HL-60/S4 treated with phorbol 12-myristate 13-acetate at 8.2 ng/mL for 4 days and 3 days (cell line): Measurements from ENCODE around the gene RBP5.
"Not testable (repeated sequence)": the region's sequence is repeated elsewhere in the genome, so short reads cannot be mapped to it uniquely, and the experiment has no call there.

Source experiments
- in situ Hi-C: fragments of 300-500 bp; cut with MboI; formaldehyde crosslinking; loops from 2 replicates; pipeline ENCODE4 v1.15.0; 2022; ENCODE audit warnings: low sequenced_read_pairs

Gene RBP5

DNA sequence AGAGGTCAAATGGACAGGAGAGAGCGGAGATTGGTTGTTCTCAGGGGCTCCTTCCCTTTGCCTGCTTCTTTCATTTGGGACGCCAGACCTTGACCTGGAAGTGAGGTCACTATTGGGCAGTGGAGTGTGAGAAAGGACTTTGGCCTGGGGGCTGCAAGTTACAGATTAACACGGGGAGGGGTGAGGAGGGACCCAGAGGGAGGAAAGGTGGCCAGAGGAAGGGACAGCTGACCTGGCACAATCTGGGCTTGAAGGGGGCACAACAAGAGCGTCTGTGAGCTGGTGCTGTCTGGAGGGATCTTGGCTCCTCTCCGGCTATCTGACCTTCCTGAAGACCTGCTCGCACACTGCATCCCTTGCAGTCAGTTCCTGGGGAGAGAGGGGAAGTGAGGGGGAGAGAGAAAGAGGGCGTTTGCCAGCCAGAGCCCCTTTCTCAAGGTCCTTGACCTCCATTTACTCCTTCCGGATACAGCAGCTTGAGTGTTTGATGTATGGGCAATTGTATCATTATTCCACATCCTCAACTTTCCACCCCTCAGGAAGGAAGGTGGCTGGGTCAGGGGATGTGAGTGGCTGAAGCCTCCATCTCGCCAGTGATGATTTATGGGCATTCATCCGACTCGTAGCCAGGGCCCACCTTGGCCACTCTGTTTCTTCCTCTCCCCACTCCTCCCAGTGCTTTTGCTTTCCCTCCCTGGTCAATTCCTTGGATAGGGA lies 4.7 kb downstream of the RBP5 start:
- in situ Hi-C loops: no loop called here

DNA sequence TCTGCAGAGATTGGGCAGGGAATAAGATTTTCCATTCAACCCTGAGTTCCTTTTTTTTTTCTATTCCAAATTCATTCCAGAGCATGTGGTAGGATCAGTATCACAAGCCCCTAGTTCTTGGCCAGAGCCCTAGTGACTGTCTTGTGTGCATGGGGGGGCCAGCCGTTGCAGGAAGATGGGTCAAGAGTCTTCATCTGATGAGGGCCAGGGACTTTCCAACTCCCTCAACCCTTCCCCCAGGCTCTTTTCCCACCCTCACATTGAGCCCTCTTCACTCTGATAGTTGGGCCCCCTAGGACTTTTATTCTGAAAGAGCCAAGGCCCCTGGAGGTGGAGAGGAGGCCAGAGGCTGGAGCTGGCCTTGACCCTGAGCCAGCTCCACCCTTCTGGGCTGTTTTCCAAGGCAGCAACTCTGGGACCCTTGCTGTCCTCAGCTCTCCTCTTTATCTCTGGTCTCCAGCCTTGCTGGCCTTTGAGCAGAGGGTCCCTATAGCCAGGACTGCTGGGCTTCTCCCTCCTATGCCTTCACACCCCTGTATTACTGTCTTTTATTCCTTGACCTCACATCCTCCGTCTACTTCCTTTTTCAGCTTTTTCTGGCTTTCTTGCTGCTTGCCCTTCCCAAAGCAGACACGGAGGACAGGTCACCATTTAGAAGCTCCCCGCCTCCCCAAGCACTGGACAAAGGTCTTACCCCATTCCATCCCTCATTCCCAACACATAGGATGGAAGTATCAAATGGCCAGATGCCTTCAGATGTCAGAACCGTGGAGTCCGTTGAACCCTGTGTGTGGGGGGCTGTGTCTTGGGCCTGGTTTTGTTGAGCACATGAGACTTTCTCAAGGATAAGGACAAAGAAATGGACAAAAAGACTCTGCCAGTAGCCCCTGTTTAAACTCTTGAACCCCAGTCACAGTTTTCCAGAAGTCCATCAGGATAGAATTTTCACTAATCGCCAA lies 5.6 kb downstream of the RBP5 start:
- in situ Hi-C loops: no loop called here

DNA sequence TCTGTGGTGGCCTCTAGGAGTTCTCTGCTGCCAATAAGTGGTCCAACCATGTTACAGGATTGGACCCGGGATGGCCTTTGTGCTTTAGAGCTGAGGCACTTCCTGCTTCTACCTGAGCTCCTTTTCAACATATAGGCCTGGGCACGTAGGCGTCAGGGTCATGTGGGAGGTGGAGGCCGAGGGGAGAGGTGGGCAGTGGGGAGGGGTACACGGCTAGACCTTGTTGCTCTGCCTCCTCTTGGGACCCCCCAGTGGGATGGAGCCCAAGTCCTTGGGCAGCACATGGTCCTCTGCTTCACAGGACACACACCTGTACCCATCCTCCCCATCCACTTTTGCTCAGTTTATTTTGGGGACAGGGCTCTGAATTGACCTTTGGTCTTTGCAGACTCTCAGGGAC lies 7.4 kb downstream of the RBP5 start:
- in situ Hi-C loops: no loop called here

DNA sequence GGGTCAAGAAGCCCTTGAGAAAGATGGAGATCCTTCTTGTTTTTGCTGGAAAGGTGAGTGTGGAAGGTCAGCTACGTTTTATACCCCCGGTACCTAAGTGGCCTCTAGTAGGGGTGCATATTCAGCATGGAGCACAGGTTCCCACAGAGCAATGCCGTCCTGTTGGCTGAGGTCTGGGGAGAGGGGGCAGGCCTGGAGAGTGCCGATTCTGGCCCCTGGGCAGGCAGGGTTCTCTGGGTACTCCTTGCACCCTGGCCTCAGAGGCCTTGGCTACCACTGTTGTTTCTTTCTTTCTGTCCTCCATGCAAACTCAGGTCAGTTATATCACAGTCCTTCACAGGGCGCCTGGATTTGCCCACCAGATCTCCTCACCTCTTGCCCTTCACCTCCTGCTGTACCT lies 8.5 kb downstream of the RBP5 start:
- in situ Hi-C loops: no loop called here

DNA sequence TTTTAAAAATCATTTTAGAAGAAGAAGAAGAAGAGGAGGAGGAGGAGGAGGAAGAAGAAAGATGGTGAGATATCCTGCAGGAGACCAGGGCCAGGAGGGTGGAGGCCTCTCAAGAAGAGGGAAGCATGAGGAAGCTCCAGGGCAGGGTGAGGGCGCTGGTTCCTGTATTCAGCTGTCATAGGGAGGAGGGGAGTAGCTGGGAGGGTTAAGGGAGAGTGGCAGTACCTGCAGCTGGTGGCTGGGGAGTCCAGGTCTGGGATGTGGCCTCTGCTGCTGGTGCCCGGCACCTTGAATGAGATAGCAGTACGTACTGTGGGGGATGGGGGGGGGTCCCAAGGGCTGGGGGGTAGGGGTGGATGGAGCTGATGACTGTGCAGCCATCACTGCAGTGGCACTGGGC lies 9.8 kb downstream of the RBP5 start:
- in situ Hi-C loops: no loop called here

DNA sequence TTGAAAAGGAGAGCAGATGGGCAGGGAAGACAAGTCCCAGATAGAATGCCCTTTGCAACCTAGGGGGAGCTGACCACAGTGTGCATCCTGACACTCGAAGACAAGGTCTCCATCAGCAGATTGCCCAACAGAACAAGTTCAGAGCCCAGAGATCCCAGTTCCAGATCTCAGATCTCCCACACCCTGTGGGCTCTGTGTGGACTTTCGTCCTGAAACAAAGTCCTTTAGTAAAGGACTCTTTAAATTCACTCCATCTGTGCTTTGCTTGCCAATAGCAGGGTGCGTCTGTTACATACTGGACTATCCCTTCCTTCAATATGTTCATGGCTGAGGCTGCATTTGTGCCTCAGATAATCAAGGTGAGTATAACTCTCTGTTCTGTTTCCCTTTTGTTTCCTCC lies 11.0 kb downstream of the RBP5 start:
- in situ Hi-C loops: no loop called here

DNA sequence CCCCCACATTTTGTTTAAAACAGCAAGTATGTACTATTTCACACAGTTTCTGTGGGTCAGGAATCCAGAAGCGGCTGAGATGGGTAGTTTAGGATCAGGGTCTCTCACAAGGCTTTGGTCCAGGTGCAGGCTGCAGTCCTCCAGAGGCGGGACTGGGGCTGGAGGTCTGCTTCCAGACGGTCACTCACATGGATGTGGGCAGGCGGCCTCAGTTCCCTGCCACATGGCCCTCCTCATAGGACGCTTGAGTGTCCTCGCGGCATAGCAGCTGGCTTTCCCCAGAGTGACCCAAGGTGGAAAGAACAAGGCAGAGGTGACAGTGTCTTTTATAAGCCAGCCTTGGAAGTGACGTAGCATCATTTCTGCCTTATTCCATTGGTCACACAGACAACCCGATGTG lies 11.8 kb downstream of the RBP5 start:
- in situ Hi-C loops: no loop called here

DNA sequence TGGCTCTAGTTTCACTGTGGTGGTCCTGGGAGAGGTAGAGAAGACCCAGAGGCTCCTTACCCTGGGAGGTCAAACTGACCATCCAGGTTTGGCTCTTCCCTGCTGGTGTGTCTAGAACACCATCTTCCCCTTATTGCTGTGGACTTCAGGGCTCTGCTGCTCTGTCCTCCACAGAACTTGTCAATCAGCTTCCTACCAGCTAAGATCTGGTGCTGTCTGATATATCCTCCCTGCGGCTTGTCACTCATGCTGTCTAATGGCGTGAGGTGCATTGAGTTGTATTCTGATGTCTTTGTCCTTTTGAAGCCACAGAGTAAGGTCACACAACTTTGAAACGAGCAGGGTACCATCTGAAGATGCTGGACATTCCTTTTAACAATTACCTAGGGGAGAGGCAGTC lies 12.5 kb downstream of the RBP5 start:
- in situ Hi-C loops: no loop called here

DNA sequence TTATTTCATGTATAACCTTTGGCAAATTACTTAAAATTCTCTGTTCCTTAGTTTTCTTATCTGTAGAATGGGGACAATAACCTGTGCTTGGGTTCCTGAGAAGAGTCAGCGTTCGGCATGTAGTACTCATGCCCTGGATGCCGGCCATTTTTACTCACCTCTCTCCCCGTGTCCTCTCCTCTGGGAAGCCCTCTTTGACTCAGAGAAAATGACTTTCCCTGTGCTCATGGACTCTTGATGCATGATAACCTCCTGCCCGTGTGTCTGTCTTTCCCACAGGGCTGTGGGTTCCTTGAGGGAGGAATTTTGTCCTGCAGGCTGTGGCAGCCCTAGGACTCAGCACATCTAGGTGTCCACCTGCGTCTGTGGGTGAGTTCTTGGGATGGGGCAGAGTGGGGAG lies 13.8 kb downstream of the RBP5 start:
- in situ Hi-C loops: no loop called here

DNA sequence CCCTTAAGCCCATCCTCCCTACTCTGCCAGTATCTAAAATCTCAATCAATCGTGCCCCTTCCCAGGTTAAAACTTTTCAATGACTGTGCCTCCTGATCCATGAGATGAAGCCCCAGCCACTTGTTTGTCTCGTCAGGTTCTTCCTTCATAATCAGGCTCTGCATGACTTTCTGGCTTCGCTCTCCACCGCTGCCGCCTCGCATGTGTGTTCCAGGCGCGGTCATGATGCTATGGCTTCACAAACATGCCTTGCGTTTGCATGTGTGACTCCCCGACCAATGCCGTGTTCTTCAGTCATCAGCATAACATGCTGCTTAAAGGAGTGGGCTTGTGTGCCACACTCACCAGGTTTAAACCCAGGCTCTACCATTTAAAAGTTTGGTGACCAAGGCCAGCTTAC lies 14.7 kb downstream of the RBP5 start:
- in situ Hi-C loops: no loop called here

DNA sequence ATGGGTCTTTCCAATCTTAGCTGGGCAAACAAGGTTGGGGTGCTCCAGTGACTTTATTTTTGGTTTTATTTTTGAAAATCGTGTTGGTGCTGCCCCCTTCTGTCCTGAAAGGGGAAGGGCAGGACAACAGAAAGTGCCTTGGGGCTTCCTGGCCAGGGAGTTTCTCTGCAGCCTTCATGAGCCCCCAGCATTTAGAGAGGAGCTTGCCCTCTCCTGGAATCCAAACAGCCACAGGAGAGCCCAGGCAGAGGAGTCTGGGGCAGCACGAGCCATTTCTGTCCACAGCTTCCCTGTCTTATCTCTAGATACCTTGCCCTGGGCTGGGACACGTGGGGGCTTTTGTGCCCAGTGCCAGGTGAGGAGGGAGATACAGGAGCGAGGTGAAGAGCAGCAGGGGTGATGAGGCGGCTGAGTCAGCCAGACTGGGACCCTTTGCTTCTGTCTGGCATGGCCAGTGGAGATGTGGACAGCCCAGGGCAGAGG lies 15.3 kb downstream of the RBP5 start:
- in situ Hi-C loops: no loop called here

DNA sequence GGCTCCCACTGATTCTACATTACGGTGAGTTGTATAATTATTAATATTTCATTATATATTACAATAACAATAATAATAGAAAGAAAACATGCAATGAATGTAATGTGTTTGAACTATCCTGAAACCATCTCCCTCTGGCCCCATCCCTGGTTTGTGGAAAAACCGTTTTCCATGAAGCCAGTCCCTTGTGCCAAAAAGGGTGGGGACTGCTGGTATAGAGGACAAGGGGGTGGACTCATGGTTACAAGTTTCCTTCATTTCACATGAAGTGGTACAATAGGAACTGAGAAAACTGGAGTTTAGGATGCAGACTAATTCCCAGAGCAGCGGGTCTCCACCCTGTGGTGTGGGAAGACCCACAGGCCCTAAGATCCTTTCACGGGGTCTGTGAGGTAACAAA lies 16.6 kb downstream of the RBP5 start:
- in situ Hi-C loops: no loop called here

DNA sequence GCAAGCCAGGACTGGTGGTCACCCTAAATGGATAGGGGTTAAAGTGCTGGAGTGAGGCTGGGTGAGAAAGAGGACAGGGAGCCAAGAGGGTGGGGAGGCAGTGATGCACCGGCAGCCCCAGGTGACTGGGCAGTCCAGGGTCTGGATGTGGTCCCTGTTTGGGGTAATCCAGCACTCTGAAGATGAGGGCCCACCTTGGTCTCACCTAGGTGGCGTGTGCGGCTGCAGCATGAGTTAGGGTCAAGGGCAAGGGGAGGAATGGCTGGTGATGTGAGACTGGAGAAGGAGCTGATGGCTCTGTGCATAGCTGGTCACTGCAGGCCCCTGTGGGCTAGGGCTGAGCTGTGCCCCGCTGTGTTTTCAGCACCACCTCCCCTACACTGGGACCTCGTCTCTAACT lies 18.0 kb downstream of the RBP5 start:
- in situ Hi-C loops: no loop called here

DNA sequence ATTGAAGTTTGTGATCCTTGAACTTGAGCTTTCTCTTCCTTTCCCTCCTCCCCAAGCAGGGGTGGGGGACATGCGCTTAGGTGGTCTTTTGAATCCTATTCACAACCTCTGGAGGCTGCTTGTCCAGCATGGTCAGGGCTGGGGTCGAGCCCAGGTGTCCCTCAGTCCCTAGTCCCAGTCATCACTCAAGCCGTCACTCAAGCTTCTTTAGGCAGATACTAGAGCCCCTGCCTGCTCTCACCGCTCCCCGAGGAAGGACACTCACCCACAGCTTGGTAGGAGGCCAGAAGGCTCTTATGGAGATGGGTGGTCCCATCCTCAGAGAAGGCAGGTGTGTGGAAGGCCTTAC lies 19.1 kb downstream of the RBP5 start:
- in situ Hi-C loops: no loop called here

DNA sequence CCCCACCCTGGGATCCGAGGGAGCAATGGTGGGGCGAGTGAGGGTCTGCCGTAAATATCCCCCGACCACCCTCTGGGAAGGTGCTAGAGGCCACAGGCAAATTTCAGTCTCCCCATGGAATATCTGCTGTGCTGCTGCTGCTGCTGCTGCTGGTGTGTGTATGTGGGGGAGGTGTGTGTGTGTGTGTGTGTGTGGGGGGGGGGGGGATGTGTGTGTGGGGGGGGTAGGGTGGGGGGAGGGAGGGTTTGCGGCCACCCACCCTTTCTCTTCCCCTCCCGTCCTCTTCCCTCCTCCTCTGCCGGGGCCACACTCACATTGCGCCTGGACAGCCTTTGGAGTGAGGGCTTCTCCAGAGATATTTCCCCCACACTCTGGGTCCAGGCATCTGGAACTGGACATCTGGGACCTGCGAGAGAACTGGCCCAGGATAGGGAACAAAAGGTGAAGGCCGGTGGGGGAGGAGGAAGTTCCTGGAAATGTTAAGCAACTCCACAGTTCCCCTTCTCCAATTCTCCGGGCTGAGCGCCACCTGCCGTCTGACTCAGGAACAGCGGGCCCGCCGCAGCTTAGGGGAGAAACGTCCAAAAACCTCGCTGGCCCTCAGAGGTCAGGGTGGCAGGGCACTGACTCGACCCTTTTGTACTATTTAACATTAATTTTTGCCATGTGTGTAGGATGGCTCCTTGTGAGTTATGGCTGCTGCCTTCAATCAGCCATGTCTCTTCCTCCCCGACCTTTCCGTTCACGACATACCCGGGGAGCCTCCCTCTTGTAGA lies 19.7 kb downstream of the RBP5 start, which contains the start of gene C1RL:
Gene C1RL, minus strand, starts transcription at position 419 of the 776 bp plus-strand sequence. Its CDS starts 34 bp downstream, at position 385.
- in situ Hi-C loops: no loop called here

DNA sequence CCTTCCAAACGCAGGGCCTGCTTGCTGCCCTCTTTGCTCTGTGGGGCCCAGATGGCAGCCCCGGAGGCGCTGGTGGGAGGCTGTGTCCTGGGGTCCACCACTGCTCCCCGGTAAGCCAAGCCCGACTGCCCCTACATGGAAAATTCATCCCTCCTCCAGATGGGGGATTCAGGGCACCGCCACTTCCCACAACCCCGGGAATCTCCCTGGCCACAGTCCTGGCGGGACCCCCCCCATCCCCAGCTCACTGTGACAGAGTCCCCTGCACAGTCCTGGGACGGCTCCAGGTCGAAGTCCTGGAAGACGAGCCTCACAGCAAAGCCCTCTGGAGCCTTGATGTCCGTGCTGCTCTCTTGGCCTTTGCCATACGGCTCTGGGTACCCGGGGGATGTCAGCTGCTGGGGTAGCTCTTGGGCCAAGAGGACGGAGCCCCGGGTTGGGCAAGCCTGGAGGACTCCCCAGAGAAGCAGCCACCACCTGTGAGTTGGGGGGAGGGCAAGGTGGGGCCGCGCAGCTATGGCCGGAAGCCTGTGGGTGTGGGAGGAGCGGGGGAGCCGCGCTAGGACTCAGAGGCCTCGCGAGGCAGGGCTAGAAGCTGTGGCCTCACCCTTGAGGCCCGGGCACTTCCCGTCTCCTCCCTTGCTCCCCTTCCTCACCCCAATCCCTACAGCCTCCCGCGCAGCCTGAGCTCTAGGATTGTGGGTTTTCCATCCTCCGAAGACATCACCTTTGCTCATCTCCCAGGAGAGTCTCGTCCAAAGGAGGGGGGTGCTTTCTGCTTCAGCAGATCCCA lies 20.5 kb downstream of the RBP5 start:
- in situ Hi-C loops: no loop called here

DNA sequence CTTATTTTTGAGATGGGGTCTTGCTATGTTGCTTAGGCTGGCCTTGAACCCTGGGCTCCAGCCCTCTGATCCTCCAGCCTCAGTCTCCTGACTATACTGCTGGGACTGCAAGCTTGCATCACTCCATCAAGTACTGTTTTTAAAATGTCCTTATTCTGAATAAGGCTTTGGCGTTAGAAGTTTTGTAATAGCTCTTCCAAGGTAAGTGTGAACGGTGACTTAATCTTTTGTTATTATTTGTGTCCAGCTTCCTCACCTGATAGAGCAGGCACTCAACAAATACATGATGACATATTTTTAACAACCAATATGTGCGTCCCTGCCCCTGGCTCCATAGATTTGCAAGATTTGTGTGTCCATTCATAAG lies 21.1 kb downstream of the RBP5 start:
- in situ Hi-C loops: no loop called here

DNA sequence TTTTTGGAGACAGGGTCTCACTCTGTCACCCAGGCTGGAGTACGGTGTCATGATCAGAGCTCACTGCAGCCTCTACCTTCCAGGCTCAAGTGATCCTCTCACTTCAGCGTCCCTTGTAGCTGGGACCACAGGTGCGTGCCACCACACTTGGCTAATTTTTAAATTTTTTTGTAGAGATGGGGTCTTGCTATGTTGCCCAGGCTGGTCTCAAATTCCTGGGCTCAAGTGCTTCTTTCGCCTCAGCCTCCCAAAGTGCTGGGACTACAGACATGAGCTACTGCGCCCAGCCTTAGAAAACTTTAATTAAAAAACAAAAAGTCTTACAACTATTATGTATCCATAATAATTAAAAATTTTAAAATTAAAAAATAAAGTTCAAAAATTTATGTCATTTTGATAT lies 21.5 kb downstream of the RBP5 start:
- in situ Hi-C loops: not testable (repeated sequence)

DNA sequence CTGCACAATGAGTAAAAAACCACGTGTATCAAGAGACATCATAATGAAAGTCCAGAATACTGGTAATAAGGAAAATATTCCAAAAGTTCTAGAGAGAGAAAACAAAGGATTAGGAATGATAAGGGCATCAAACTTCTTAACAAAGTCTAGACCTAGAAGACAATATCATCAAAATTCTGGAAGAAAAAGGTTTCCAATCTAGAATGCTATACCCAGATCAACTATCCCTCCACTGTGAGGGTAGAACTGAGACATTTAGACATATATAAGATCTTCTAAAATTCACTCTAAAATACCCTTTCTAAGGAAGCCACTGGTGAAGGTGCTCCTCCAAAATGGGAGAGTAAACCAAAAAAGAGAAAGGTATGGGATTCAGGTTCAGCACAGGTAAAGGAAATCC lies 22.6 kb downstream of the RBP5 start:
- in situ Hi-C loops: no loop called here

DNA sequence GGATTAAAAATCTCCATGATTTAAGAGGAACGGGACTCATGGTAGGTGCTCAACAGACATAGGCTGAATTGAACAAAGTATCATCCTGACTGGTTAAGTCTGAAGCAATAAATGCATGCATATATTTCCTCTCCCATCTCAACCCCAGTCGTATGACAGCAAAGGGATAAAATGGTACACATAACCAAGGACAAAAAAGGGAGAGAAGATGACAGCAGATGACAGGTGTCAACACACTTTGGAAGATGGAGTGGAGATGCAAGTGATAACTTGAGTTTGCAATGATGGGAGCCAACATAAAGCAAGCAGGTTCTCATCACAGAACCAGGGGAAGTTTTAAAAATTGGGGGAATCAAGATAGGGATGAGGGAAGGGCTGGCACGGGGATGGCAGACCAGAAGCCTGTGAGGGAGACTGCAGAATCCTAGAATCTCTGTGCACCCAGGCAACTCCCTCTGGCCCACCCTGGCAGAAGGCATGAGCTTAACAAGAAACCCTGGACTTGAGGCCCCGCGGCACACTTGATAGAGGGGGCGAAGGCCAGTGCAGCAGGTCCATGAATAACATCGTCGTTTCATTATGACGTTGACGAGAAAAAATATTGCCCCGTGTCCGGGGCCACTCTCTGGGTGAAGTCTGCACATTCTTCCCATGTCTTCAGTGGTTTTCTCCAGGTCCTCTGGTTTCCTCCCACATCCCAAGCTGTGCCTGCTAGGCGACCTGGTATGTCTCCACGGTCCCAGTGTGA lies 24.7 kb downstream of the RBP5 start:
- in situ Hi-C loops: no loop called here
